Thyroid gland (tissue), 4 donors: ENCODE results near the gene SLC19A2. TPM values are rescaled to one million over a fixed set of nuclear protein-coding genes. Genes with fewer than 3 reads are reported as not detected.

Source experiments
- DNase-seq, 2 donors: peaks; one replicate each; pipeline ENCODE4 v3.0.0-alpha.2; 2019
- H3K27ac ChIP-seq, 3 donors: fragments of 200-600 bp; sonication (generic); 1 replicate in 2 of 3; 2 replicates in 1 of 3; pipeline ENCODE4 v1.5.1; 2016 to 2019; ENCODE audit warnings: mild to moderate bottlenecking in 1 of 3, moderate library complexity in 1 of 3
- H3K27me3 ChIP-seq: fragments of 200-600 bp; sonication (generic); one replicate; pipeline ENCODE4 v1.5.1; 2019
- H3K36me3 ChIP-seq, 2 donors: fragments of 200-600 bp; sonication (generic); one replicate each; pipeline ENCODE4 v1.5.1; 2016 to 2019
- H3K4me1 ChIP-seq, 2 donors: fragments of 200-600 bp; sonication (generic); one replicate each; pipeline ENCODE4 v1.5.1; 2017 to 2019
- H3K4me3 ChIP-seq, 3 donors: fragments of 200-600 bp; sonication (generic); replicated peaks in 1 of 3; 1 replicate in 2 of 3; 2 replicates in 1 of 3; pipeline ENCODE4 v1.5.1; 2016; ENCODE audit warnings: mild to moderate bottlenecking in 1 of 3
- H3K9me3 ChIP-seq: fragments of 200-600 bp; sonication (generic); one replicate; pipeline ENCODE4 v1.5.1; 2017
- CTCF ChIP-seq, 6 experiments: fragments of 200-600 bp in 3 of 6; fragments of 450-650 bp in 3 of 6; sonication (generic) in 3 of 6; IDR thresholded peaks; one replicate each; pipeline ENCODE4 v1.5.1; 2016 to 2019; ENCODE audit warnings: antibody characterized with exemption in 6 of 6, mild to moderate bottlenecking in 2 of 6, inconsistent platforms in 1 of 6, moderate library complexity in 1 of 6
- POLR2A ChIP-seq, 2 donors: fragments of 450-650 bp; IDR thresholded peaks; one replicate each; pipeline ENCODE4 v1.6.1; 2017; ENCODE audit warnings: antibody characterized with exemption in 2 of 2, mild to moderate bottlenecking in 2 of 2, moderate library complexity in 1 of 2
- WGBS, 2 donors: methylation state at CpG; one replicate each; pipeline ENCODE4 v1.1.5; 2017; 5-methylcytosine and 5-hydroxymethylcytosine counted together
- intact Hi-C: fragments of 100-400 bp; cut with DNase I; formaldehyde crosslinking; loops from one replicate; pipeline ENCODE4 v1.15.1; 2023
- total RNA-seq, 4 donors: library from RNA; depleted of rRNA; stranded (reverse); fragments of >200 nt; gene quantifications; one replicate each; pipeline ENCODE4 v1.2.3, GENCODE V29; 2016

SLC19A2 gene
- total RNA-seq, 4 donors from 2014 or later: 19.0 to 41.0 (median 27.8) TPM

- no peak for DNase-seq
- intact Hi-C loops: no loop called here
- 66 to 70% methylated on average over 2 of the region's 2 CpGs for WGBS, 2 donors
- H3K4me3 ChIP-seq: no peak overlapping the region
- no peak overlapping the region for H3K27ac ChIP-seq
- H3K27me3 ChIP-seq: no peaks in the 10 kb centered on the region
- no peaks in the 10 kb centered on the region for H3K36me3 ChIP-seq
- no peaks in the 10 kb centered on the region for H3K9me3 ChIP-seq
- H3K4me1 ChIP-seq: no peaks in the 10 kb centered on the region
- no peak for TF ChIP-seq POLR2A (IDR thresholded peaks at IDR 0.05)
Observed at GRCh38 chr1:169495916-169496315, 10.2 kb upstream of the SLC19A2 start.

GRCh38 chr1:169495046-169495775 is 9.5 kb upstream of the SLC19A2 start:
- Histone ChIP-seq H3K9me3 (no peaks in the 10 kb centered on the region), H3K4me1 (no peaks in the 10 kb centered on the region), H3K27me3 (no peaks in the 10 kb centered on the region), H3K4me3 (no peak overlapping the region), H3K36me3 (no peaks in the 10 kb centered on the region), H3K27ac (no peak overlapping the region)
- TF ChIP-seq POLR2A (IDR thresholded peaks at IDR 0.05): no peak
- no peak for TF ChIP-seq CTCF (IDR thresholded peaks at IDR 0.05)
- intact Hi-C loops: no loop called here
- no peak for DNase-seq

- 96 to 100% methylated on average over 3 of the region's 3 CpGs for WGBS, 2 donors
- H3K27ac ChIP-seq: no peak overlapping the region
- DNase-seq: no peak
Observed at GRCh38 chr1:169494343-169494742, 8.6 kb upstream of the SLC19A2 start.

GRCh38 chr1:169493251-169493650 is 7.5 kb upstream of the SLC19A2 start:
- no peaks in the 10 kb centered on the region for H3K9me3 ChIP-seq
- H3K4me3 ChIP-seq: no peak overlapping the region
- 93 to 96% methylated on average over 1 of the region's 1 CpG for WGBS, 2 donors
- no peak overlapping the region for H3K27ac ChIP-seq
- H3K27me3 ChIP-seq: no peaks in the 10 kb centered on the region
- intact Hi-C loops: no loop called here
- no peak for TF ChIP-seq POLR2A (IDR thresholded peaks at IDR 0.05)
- TF ChIP-seq CTCF (IDR thresholded peaks at IDR 0.05): no peak
- H3K36me3 ChIP-seq: no peaks in the 10 kb centered on the region
- no peaks in the 10 kb centered on the region for H3K4me1 ChIP-seq
- DNase-seq: no peak

More at GRCh38 chr1:169494343-169494742, 8.6 kb upstream of the SLC19A2 start:
- TF ChIP-seq POLR2A (IDR thresholded peaks at IDR 0.05) (no peak), CTCF (IDR thresholded peaks at IDR 0.05) (no peak)
- intact Hi-C loops: no loop called here
- no peaks in the 10 kb centered on the region for H3K27me3 ChIP-seq
- no peaks in the 10 kb centered on the region for H3K9me3 ChIP-seq
- no peak overlapping the region for H3K4me3 ChIP-seq
- no peaks in the 10 kb centered on the region for H3K4me1 ChIP-seq
- H3K36me3 ChIP-seq: no peaks in the 10 kb centered on the region

GRCh38 chr1:169491845-169492281 is 6.1 kb upstream of the SLC19A2 start:
- no peak overlapping the region for H3K4me3 ChIP-seq
- TF ChIP-seq POLR2A (IDR thresholded peaks at IDR 0.05) (no peak), CTCF (IDR thresholded peaks at IDR 0.05) (no peak)
- no peak overlapping the region for H3K27ac ChIP-seq
- intact Hi-C loops: no loop called here
- no peaks in the 10 kb centered on the region for H3K27me3 ChIP-seq
- H3K4me1 ChIP-seq: peaks cover 0 to 8% of the 10 kb centered on the region in 2 donors
- 84 to 92% methylated on average over 3 of the region's 3 CpGs for WGBS, 2 donors
- DNase-seq: no peak
- H3K36me3 ChIP-seq: no peaks in the 10 kb centered on the region
- H3K9me3 ChIP-seq: no peaks in the 10 kb centered on the region
